ENCODE results near the gene HSPA5.
"Not testable (repeated sequence)": the region's sequence is repeated elsewhere in the genome, so short reads cannot be mapped to it uniquely, and the experiment has no call there.

DNA sequence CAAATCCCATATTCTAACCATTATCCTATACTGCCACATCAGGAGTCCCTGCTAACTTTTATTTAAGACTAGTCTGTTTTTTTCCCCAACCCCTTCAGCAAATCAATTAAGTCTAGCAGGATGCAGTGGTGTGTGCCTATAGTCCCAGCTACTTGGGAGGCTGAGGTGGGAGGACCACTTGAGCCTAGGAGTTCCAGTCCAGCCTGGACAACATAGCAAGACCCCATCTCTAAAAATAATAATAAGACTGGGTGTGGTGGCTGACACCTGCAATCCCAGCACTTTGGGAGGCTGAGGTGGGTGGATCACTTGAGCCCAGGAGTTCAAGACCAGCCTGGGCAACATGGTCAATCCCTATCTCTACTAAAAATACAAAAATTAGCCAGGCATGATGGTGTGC, 16.3 kb downstream of the HSPA5 start:
- TF ChIP-seq CTCF (optimal IDR thresholded peaks at IDR 0.05 in 1 of 3, IDR thresholded peaks at IDR 0.05 in 1 of 3, conservative IDR thresholded peaks at IDR 0.05 in 1 of 3; ENCODE audit: extremely low read depth in 1 of 3, insufficient read depth in 2 of 3, low read length in 3 of 3); EZH2 (IDR thresholded peaks at IDR 0.05; ENCODE audit: low read length): not testable (repeated sequence)
